SK-N-MC (cell line): ENCODE results near the gene ASF1B.

Experiments used
- EZH2 ChIP-seq: fragments of 200-600 bp; sonication (generic); IDR thresholded peaks from one replicate; pipeline ENCODE4 v1.6.1; 2017; ENCODE audit warnings: antibody characterized with exemption
- POLR2AphosphoS5 ChIP-seq: IDR thresholded peaks from 2 replicates; pipeline ENCODE4 v1.6.1; 2012; ENCODE audit warnings: mild to moderate bottlenecking, low read depth, low read length, borderline replicate concordance

DNA sequence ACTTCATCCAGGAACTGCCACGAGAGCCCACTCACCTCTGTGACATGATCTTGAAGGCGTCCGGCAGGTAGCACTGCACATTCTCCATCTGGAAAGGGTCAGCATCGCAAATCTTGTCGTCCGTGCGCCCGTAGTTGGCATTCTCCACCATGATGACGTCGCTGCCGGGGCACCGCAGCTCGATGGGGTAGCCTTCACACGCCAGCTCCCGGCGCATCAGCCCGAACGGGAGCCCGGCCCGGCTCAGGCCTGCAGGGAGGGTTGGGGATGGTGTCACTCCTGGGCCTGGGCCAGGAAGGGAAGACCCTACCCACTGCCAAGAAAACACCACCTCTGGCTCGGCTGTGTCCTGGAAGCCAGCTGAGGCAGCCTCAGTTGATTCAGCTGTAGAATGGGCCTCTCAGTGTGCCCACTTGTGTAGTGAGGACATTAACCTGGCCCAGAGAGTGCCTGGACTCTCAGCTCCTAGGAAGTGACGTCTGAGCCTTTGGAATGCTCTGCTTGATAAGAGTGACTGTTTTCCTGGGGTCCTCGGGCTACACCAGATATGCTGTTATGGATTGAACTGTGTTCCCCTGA lies 41.2 kb upstream of the ASF1B start:
- no peak for TF ChIP-seq POLR2AphosphoS5
- TF ChIP-seq EZH2, result no peak
